Measurements from ENCODE around the gene HIF1A.

The HIF1A gene

GRCh38 chr14:61733972-61734371 is 38.7 kb downstream of the HIF1A start:
- no peak overlapping the region for H4K8ac ChIP-seq (ENCODE audit: low read depth, low read length)
- no peak for DNase-seq
- no peak overlapping the region for H2BK5ac ChIP-seq (ENCODE audit: low read length)
- H2AK5ac ChIP-seq (ENCODE audit: low read length), result no peak overlapping the region
- peaks cover 1% of the 10 kb centered on the region for H3K36me3 ChIP-seq (ENCODE audit: control insufficient read depth, insufficient read depth, low read length)
- H3K79me1 ChIP-seq (ENCODE audit: low read length), result no peaks in the 10 kb centered on the region
- no peak overlapping the region for H2BK15ac ChIP-seq (replicated peaks; ENCODE audit: low read depth)
- H3K4me1 ChIP-seq (ENCODE audit: control insufficient read depth, low read depth, low read length), result no peaks in the 10 kb centered on the region
- H2BK120ac ChIP-seq (ENCODE audit: low read depth, low read length), result no peak overlapping the region
- no peak overlapping the region for H3K56ac ChIP-seq (ENCODE audit: low read length)
- WGBS (ENCODE audit: extremely low coverage, insufficient coverage, low lambda C conversion rate), result 100% methylated on average over 1 of the region's 2 CpGs
- no peak overlapping the region for H3K18ac ChIP-seq (ENCODE audit: low read length)
- no peak overlapping the region for H3K4me2 ChIP-seq (ENCODE audit: low read length)
- H4K5ac ChIP-seq (ENCODE audit: low read length), result no peak overlapping the region
- H3K9ac ChIP-seq (ENCODE audit: low read length), result no peak overlapping the region
- no peak overlapping the region for H3K4me3 ChIP-seq (ENCODE audit: low read length)
- no peaks in the 10 kb centered on the region for H3K79me2 ChIP-seq (ENCODE audit: control insufficient read depth, insufficient read depth, low read length)
- no peak overlapping the region for H3K27ac ChIP-seq (ENCODE audit: low read depth, low read length)
- H3K4ac ChIP-seq (ENCODE audit: low read depth, low read length), result no peak overlapping the region
- no peak overlapping the region for H3K23ac ChIP-seq (ENCODE audit: low read length)
- no peaks in the 10 kb centered on the region for H3K27me3 ChIP-seq (ENCODE audit: insufficient read depth, low read length, poor library complexity)

GRCh38 chr14:61736751-61737150 is 41.4 kb downstream of the HIF1A start:
- WGBS (ENCODE audit: extremely low coverage, insufficient coverage, low lambda C conversion rate), result no CpG with 5 or more reads among the region's 4 CpGs
- no peak overlapping the region for H3K4me3 ChIP-seq (ENCODE audit: low read length)
- H4K5ac ChIP-seq (ENCODE audit: low read length), result no peak overlapping the region
- H3K79me2 ChIP-seq (ENCODE audit: control insufficient read depth, insufficient read depth, low read length), result no peaks in the 10 kb centered on the region
- H2BK120ac ChIP-seq (ENCODE audit: low read depth, low read length), result no peak overlapping the region
- no peak overlapping the region for H3K18ac ChIP-seq (ENCODE audit: low read length)
- H2BK15ac ChIP-seq (replicated peaks; ENCODE audit: low read depth), result no peak overlapping the region
- H3K4me1 ChIP-seq (ENCODE audit: control insufficient read depth, low read depth, low read length), result no peaks in the 10 kb centered on the region
- H2BK5ac ChIP-seq (ENCODE audit: low read length), result no peak overlapping the region
- no peaks in the 10 kb centered on the region for H3K79me1 ChIP-seq (ENCODE audit: low read length)
- H3K4ac ChIP-seq (ENCODE audit: low read depth, low read length), result no peak overlapping the region
- H2AK5ac ChIP-seq (ENCODE audit: low read length), result no peak overlapping the region
- H3K27me3 ChIP-seq (ENCODE audit: insufficient read depth, low read length, poor library complexity), result no peaks in the 10 kb centered on the region
- H3K27ac ChIP-seq (ENCODE audit: low read depth, low read length), result no peak overlapping the region
- H3K23ac ChIP-seq (ENCODE audit: low read length), result no peak overlapping the region
- peaks cover 3% of the 10 kb centered on the region for H3K36me3 ChIP-seq (ENCODE audit: control insufficient read depth, insufficient read depth, low read length)
- H3K4me2 ChIP-seq (ENCODE audit: low read length), result no peak overlapping the region
- H3K56ac ChIP-seq (ENCODE audit: low read length), result no peak overlapping the region
- H4K8ac ChIP-seq (ENCODE audit: low read depth, low read length), result no peak overlapping the region
- H3K9ac ChIP-seq (ENCODE audit: low read length), result no peak overlapping the region
- DNase-seq, result no peak

GRCh38 chr14:61737915-61738314 is 42.6 kb downstream of the HIF1A start:
- Histone ChIP-seq H3K4me1 (ENCODE audit: control insufficient read depth, low read depth, low read length) (no peaks in the 10 kb centered on the region), H3K79me2 (ENCODE audit: control insufficient read depth, insufficient read depth, low read length) (no peaks in the 10 kb centered on the region), H2BK15ac (replicated peaks; ENCODE audit: low read depth) (no peak overlapping the region), H2AK5ac (ENCODE audit: low read length) (no peak overlapping the region), H3K9ac (ENCODE audit: low read length) (no peak overlapping the region), H2BK120ac (ENCODE audit: low read depth, low read length) (no peak overlapping the region), H3K4me3 (ENCODE audit: low read length) (no peak overlapping the region), H3K79me1 (ENCODE audit: low read length) (no peaks in the 10 kb centered on the region), H3K18ac (ENCODE audit: low read length) (no peak overlapping the region), H3K36me3 (ENCODE audit: control insufficient read depth, insufficient read depth, low read length) (peaks cover 3% of the 10 kb centered on the region), H4K5ac (ENCODE audit: low read length) (no peak overlapping the region), H2BK5ac (ENCODE audit: low read length) (no peak overlapping the region), H3K4ac (ENCODE audit: low read depth, low read length) (no peak overlapping the region), H3K23ac (ENCODE audit: low read length) (no peak overlapping the region), H3K27me3 (ENCODE audit: insufficient read depth, low read length, poor library complexity) (no peaks in the 10 kb centered on the region), H4K8ac (ENCODE audit: low read depth, low read length) (no peak overlapping the region), H3K56ac (ENCODE audit: low read length) (no peak overlapping the region), H3K27ac (ENCODE audit: low read depth, low read length) (no peak overlapping the region), H3K4me2 (ENCODE audit: low read length) (no peak overlapping the region)
- no peak for DNase-seq
- no CpG with 5 or more reads among the region's 5 CpGs for WGBS (ENCODE audit: extremely low coverage, insufficient coverage, low lambda C conversion rate)

GRCh38 chr14:61739133-61739532 is 43.8 kb downstream of the HIF1A start:
- Histone ChIP-seq H2BK15ac (replicated peaks; ENCODE audit: low read depth) (no peak overlapping the region), H3K9ac (ENCODE audit: low read length) (no peak overlapping the region), H3K79me2 (ENCODE audit: control insufficient read depth, insufficient read depth, low read length) (no peaks in the 10 kb centered on the region), H3K4me1 (ENCODE audit: control insufficient read depth, low read depth, low read length) (no peaks in the 10 kb centered on the region), H4K8ac (ENCODE audit: low read depth, low read length) (no peak overlapping the region), H3K36me3 (ENCODE audit: control insufficient read depth, insufficient read depth, low read length) (peaks cover 2% of the 10 kb centered on the region), H3K4me3 (ENCODE audit: low read length) (no peak overlapping the region), H3K18ac (ENCODE audit: low read length) (no peak overlapping the region), H4K5ac (ENCODE audit: low read length) (no peak overlapping the region), H3K79me1 (ENCODE audit: low read length) (no peaks in the 10 kb centered on the region), H2BK120ac (ENCODE audit: low read depth, low read length) (no peak overlapping the region), H2BK5ac (ENCODE audit: low read length) (no peak overlapping the region), H3K27me3 (ENCODE audit: insufficient read depth, low read length, poor library complexity) (no peaks in the 10 kb centered on the region), H2AK5ac (ENCODE audit: low read length) (no peak overlapping the region), H3K56ac (ENCODE audit: low read length) (no peak overlapping the region), H3K23ac (ENCODE audit: low read length) (no peak overlapping the region), H3K4me2 (ENCODE audit: low read length) (no peak overlapping the region), H3K27ac (ENCODE audit: low read depth, low read length) (no peak overlapping the region), H3K4ac (ENCODE audit: low read depth, low read length) (no peak overlapping the region)
- no peak for DNase-seq

- Histone ChIP-seq H2BK15ac (replicated peaks; ENCODE audit: low read depth) (no peak overlapping the region), H2AK5ac (ENCODE audit: low read length) (no peak overlapping the region), H3K23ac (ENCODE audit: low read length) (no peak overlapping the region), H3K4ac (ENCODE audit: low read depth, low read length) (no peak overlapping the region), H3K4me2 (ENCODE audit: low read length) (no peak overlapping the region), H3K79me1 (ENCODE audit: low read length) (no peaks in the 10 kb centered on the region), H3K18ac (ENCODE audit: low read length) (no peak overlapping the region), H3K4me3 (ENCODE audit: low read length) (no peak overlapping the region), H3K4me1 (ENCODE audit: control insufficient read depth, low read depth, low read length) (no peaks in the 10 kb centered on the region), H3K36me3 (ENCODE audit: control insufficient read depth, insufficient read depth, low read length) (peaks cover 3% of the 10 kb centered on the region), H2BK120ac (ENCODE audit: low read depth, low read length) (no peak overlapping the region), H4K8ac (ENCODE audit: low read depth, low read length) (no peak overlapping the region), H3K27me3 (ENCODE audit: insufficient read depth, low read length, poor library complexity) (no peaks in the 10 kb centered on the region), H3K27ac (ENCODE audit: low read depth, low read length) (no peak overlapping the region), H2BK5ac (ENCODE audit: low read length) (no peak overlapping the region), H3K9ac (ENCODE audit: low read length) (no peak overlapping the region), H4K5ac (ENCODE audit: low read length) (no peak overlapping the region), H3K56ac (ENCODE audit: low read length) (no peak overlapping the region), H3K79me2 (ENCODE audit: control insufficient read depth, insufficient read depth, low read length) (no peaks in the 10 kb centered on the region)
- DNase-seq, result no peak
- WGBS (ENCODE audit: extremely low coverage, insufficient coverage, low lambda C conversion rate), result no CpG with 5 or more reads among the region's 6 CpGs
These were observed 47.1 kb downstream of the HIF1A start for GRCh38 chr14:61742371-61742770.

GRCh38 chr14:61744238-61744637 is 48.9 kb downstream of the HIF1A start:
- no peaks in the 10 kb centered on the region for H3K27me3 ChIP-seq (ENCODE audit: insufficient read depth, low read length, poor library complexity)
- H3K18ac ChIP-seq (ENCODE audit: low read length), result no peak overlapping the region
- no peak for DNase-seq
- H2BK15ac ChIP-seq (replicated peaks; ENCODE audit: low read depth), result no peak overlapping the region
- H3K4me3 ChIP-seq (ENCODE audit: low read length), result no peak overlapping the region
- H3K4me2 ChIP-seq (ENCODE audit: low read length), result no peak overlapping the region
- no peak overlapping the region for H2AK5ac ChIP-seq (ENCODE audit: low read length)
- no CpG with 5 or more reads among the region's 5 CpGs for WGBS (ENCODE audit: extremely low coverage, insufficient coverage, low lambda C conversion rate)
- H3K23ac ChIP-seq (ENCODE audit: low read length), result no peak overlapping the region
- no peak overlapping the region for H3K27ac ChIP-seq (ENCODE audit: low read depth, low read length)
- no peak overlapping the region for H4K5ac ChIP-seq (ENCODE audit: low read length)
- H2BK120ac ChIP-seq (ENCODE audit: low read depth, low read length), result no peak overlapping the region
- H3K9ac ChIP-seq (ENCODE audit: low read length), result no peak overlapping the region
- H3K79me2 ChIP-seq (ENCODE audit: control insufficient read depth, insufficient read depth, low read length), result no peaks in the 10 kb centered on the region
- no peaks in the 10 kb centered on the region for H3K4me1 ChIP-seq (ENCODE audit: control insufficient read depth, low read depth, low read length)
- H2BK5ac ChIP-seq (ENCODE audit: low read length), result no peak overlapping the region
- H4K8ac ChIP-seq (ENCODE audit: low read depth, low read length), result no peak overlapping the region
- peaks cover 3% of the 10 kb centered on the region for H3K36me3 ChIP-seq (ENCODE audit: control insufficient read depth, insufficient read depth, low read length)
- no peak overlapping the region for H3K4ac ChIP-seq (ENCODE audit: low read depth, low read length)
- H3K56ac ChIP-seq (ENCODE audit: low read length), result no peak overlapping the region
- H3K79me1 ChIP-seq (ENCODE audit: low read length), result no peaks in the 10 kb centered on the region
